GM23248 (cell line): ENCODE data around the gene SCAI.
"Not testable (repeated sequence)": the region's sequence is repeated elsewhere in the genome, so short reads cannot be mapped to it uniquely, and the experiment has no call there.

Experiments
- EZH2 ChIP-seq: fragments of 200-600 bp; sonication (generic); IDR thresholded peaks from 2 replicates; pipeline ENCODE4 v1.6.1; 2018; ENCODE audit warnings: antibody characterized with exemption, mild to moderate bottlenecking; ENCODE audit not compliant: insufficient read depth, poor library complexity, severe bottlenecking
- EZH2phosphoT487 ChIP-seq: fragments of 200-600 bp; sonication (generic); IDR thresholded peaks from 2 replicates; pipeline ENCODE4 v1.6.1; 2018; ENCODE audit warnings: antibody characterized with exemption, moderate library complexity, mild to moderate bottlenecking, low read depth; ENCODE audit not compliant: insufficient read depth

- TF ChIP-seq EZH2, EZH2phosphoT487: not testable (repeated sequence)
These were observed 222.9 kb downstream of the SCAI start for GRCh38 chr9:124920394-124920793.
